Stomach (tissue), 4 donors: Measurements from ENCODE around the gene USP34.

Source experiments
- CTCF ChIP-seq, 7 experiments: fragments of 450-650 bp in 4 of 7; fragments of 200-600 bp in 3 of 7; sonication (generic) in 3 of 7; IDR thresholded peaks; one replicate each; pipeline ENCODE4 v1.5.1; 2016 to 2019; ENCODE audit warnings: antibody characterized with exemption in 7 of 7, control low read depth in 2 of 7, mild to moderate bottlenecking in 1 of 7
- POLR2A ChIP-seq, 4 donors: fragments of 450-650 bp; IDR thresholded peaks; one replicate each; pipeline ENCODE4 v1.6.1; 2016; ENCODE audit warnings: antibody characterized with exemption in 4 of 4, control low read depth in 2 of 4, mild to moderate bottlenecking in 1 of 4, moderate library complexity in 1 of 4

- TF ChIP-seq CTCF (IDR thresholded peaks at IDR 0.05) (no peak), POLR2A (IDR thresholded peaks at IDR 0.05) (no peak)
Observed at GRCh38 chr2:61363580-61363979, 107.3 kb downstream of the USP34 start.
